H9 (cell line): ENCODE data around the gene MORN1. TPM values are rescaled to one million over a fixed set of nuclear protein-coding genes. Genes with fewer than 3 reads are reported as not detected.

Source experiments
- DNase-seq: peaks from one replicate; pipeline ENCODE4 v3.0.0-alpha.2; 2017
- H2AFZ ChIP-seq: one replicate; pipeline ENCODE4 v1.6.1; 2013; ENCODE audit warnings: mild to moderate bottlenecking, low read length, control low read depth, moderate library complexity
- H2AK5ac ChIP-seq: 2 replicates; pipeline ENCODE4 v1.6.1; 2013; ENCODE audit warnings: low read length, control low read depth, mixed read lengths; ENCODE audit not compliant: insufficient read length
- H2BK120ac ChIP-seq: one replicate; pipeline ENCODE4 v1.6.1; 2013; ENCODE audit warnings: low read depth, mild to moderate bottlenecking, low read length, control low read depth, inconsistent platforms; ENCODE audit not compliant: poor library complexity, severe bottlenecking
- H2BK12ac ChIP-seq: 2 replicates; pipeline ENCODE4 v1.6.1; 2013; ENCODE audit warnings: low read length, control low read depth, mixed read lengths, low read depth; ENCODE audit not compliant: insufficient read length
- H2BK15ac ChIP-seq: 2 replicates; pipeline ENCODE4 v1.6.1; 2013; ENCODE audit warnings: low read depth, low read length, control low read depth
- H2BK20ac ChIP-seq: one replicate; pipeline ENCODE4 v1.6.1; 2013; ENCODE audit warnings: low read depth, mild to moderate bottlenecking, low read length, control low read depth, inconsistent platforms; ENCODE audit not compliant: poor library complexity, severe bottlenecking
- H2BK5ac ChIP-seq: 2 replicates; pipeline ENCODE4 v1.6.1; 2013; ENCODE audit warnings: low read length, control low read depth, mixed read lengths; ENCODE audit not compliant: insufficient read length
- H3K14ac ChIP-seq: 2 replicates; pipeline ENCODE4 v1.6.1; 2013; ENCODE audit warnings: low read length, control low read depth; ENCODE audit not compliant: insufficient read depth
- H3K18ac ChIP-seq: 2 replicates; pipeline ENCODE4 v1.6.1; 2013; ENCODE audit warnings: low read depth, mild to moderate bottlenecking, mixed read lengths, low read length, control low read depth; ENCODE audit not compliant: insufficient read length
- H3K23ac ChIP-seq: 2 replicates; pipeline ENCODE4 v1.6.1; 2013; ENCODE audit warnings: low read length, control low read depth, mixed read lengths, low read depth; ENCODE audit not compliant: insufficient read length
- H3K23me2 ChIP-seq: 2 replicates; pipeline ENCODE4 v1.6.1; 2013; ENCODE audit warnings: low read depth, mild to moderate bottlenecking, mixed read lengths, low read length, control low read depth; ENCODE audit not compliant: insufficient read length, poor library complexity, severe bottlenecking
- H3K27ac ChIP-seq: 2 replicates; pipeline ENCODE4 v1.5.1; 2013; ENCODE audit warnings: low read length, control low read depth, mixed read lengths, low read depth; ENCODE audit not compliant: insufficient read length
- H3K27me3 ChIP-seq: 2 replicates; pipeline ENCODE4 v1.6.1; 2013; ENCODE audit warnings: low read length, control low read depth, inconsistent platforms; ENCODE audit not compliant: insufficient read depth
- H3K4ac ChIP-seq: 2 replicates; pipeline ENCODE4 v1.6.1; 2013; ENCODE audit warnings: low read depth, mild to moderate bottlenecking, control low read depth, inconsistent platforms, low read length, moderate library complexity
- H3K4me1 ChIP-seq: 2 replicates; pipeline ENCODE4 v1.6.1; 2013; ENCODE audit warnings: low read length, control low read depth, inconsistent platforms; ENCODE audit not compliant: insufficient read depth
- H3K4me2 ChIP-seq: 2 replicates; pipeline ENCODE4 v1.6.1; 2013; ENCODE audit warnings: low read length, control low read depth, mixed read lengths; ENCODE audit not compliant: insufficient read length, insufficient read depth
- H3K56ac ChIP-seq: 2 replicates; pipeline ENCODE4 v1.6.1; 2013; ENCODE audit warnings: low read depth, mild to moderate bottlenecking, mixed read lengths, low read length, control low read depth; ENCODE audit not compliant: insufficient read length
- H3K79me1 ChIP-seq: 2 replicates; pipeline ENCODE4 v1.6.1; 2013; ENCODE audit warnings: low read depth, mild to moderate bottlenecking, moderate library complexity, low read length, control low read depth, inconsistent platforms; ENCODE audit not compliant: insufficient read depth, poor library complexity, severe bottlenecking
- H3K79me2 ChIP-seq: 2 replicates; pipeline ENCODE4 v1.6.1; 2013; ENCODE audit warnings: low read length, control low read depth, inconsistent platforms; ENCODE audit not compliant: insufficient read depth
- H3K9ac ChIP-seq: 2 replicates; pipeline ENCODE4 v1.6.1; 2013; ENCODE audit warnings: low read length, control low read depth, mixed read lengths; ENCODE audit not compliant: insufficient read length; ENCODE audit errors: extremely low read depth
- H3K9me3 ChIP-seq: one replicate; pipeline ENCODE4 v1.6.1; 2013; ENCODE audit warnings: low read depth, low read length, inconsistent platforms; ENCODE audit not compliant: control insufficient read depth
- H3T11ph ChIP-seq: one replicate; pipeline ENCODE4 v1.6.1; 2013; ENCODE audit warnings: mild to moderate bottlenecking, low read length, control low read depth, inconsistent platforms
- H4K20me1 ChIP-seq: one replicate; pipeline ENCODE4 v1.6.1; 2013; ENCODE audit not compliant: control insufficient read depth, insufficient read length, insufficient read depth
- H4K5ac ChIP-seq: 2 replicates; pipeline ENCODE4 v1.6.1; 2013; ENCODE audit warnings: low read depth, mild to moderate bottlenecking, mixed read lengths, low read length, control low read depth; ENCODE audit not compliant: insufficient read length
- H4K8ac ChIP-seq: replicated peaks from 2 replicates; pipeline ENCODE4 v1.6.1; 2013; ENCODE audit warnings: low read length, control low read depth, mixed read lengths, low read depth; ENCODE audit not compliant: insufficient read length
- H4K91ac ChIP-seq: 2 replicates; pipeline ENCODE4 v1.6.1; 2013; ENCODE audit warnings: low read depth, mild to moderate bottlenecking, moderate library complexity, mixed read lengths, low read length, control low read depth; ENCODE audit not compliant: insufficient read length
- H3K27ac Mint-ChIP-seq, 3 experiments: 2 replicates in 2 of 3; 3 replicates in 1 of 3; pipeline ENCODE4 v1.8.0; 2020 to 2021; ENCODE audit warnings: mixed read lengths in 3 of 3, mild to moderate bottlenecking in 1 of 3, moderate library complexity in 1 of 3
- H3K27me3 Mint-ChIP-seq: 2 replicates; pipeline ENCODE4 v1.8.0; 2021; ENCODE audit warnings: low read depth, mild to moderate bottlenecking, moderate library complexity, mixed read lengths
- H3K36me3 Mint-ChIP-seq, 3 experiments: 2 replicates in 2 of 3; 3 replicates in 1 of 3; pipeline ENCODE4 v1.8.0; 2020 to 2021; ENCODE audit warnings: low read depth in 3 of 3, mixed read lengths in 3 of 3; ENCODE audit not compliant: insufficient read depth in 1 of 3
- H3K4me1 Mint-ChIP-seq, 2 experiments: 2 replicates each; pipeline ENCODE4 v1.8.0; 2020; ENCODE audit warnings: mixed read lengths in 2 of 2
- H3K4me3 Mint-ChIP-seq, 2 experiments: 2 replicates in 1 of 2; 3 replicates in 1 of 2; pipeline ENCODE4 v1.8.0; 2020 to 2021; ENCODE audit warnings: mild to moderate bottlenecking in 2 of 2, mixed read lengths in 2 of 2, moderate library complexity in 1 of 2
- H3K9me3 Mint-ChIP-seq, 2 experiments: 2 replicates in 1 of 2; 3 replicates in 1 of 2; pipeline ENCODE4 v1.8.0; 2020; ENCODE audit warnings: mild to moderate bottlenecking in 2 of 2, mixed read lengths in 2 of 2, moderate library complexity in 1 of 2
- CTCF ChIP-seq: fragments of 200-600 bp; sonication (generic); conservative IDR thresholded peaks from 3 replicates; pipeline ENCODE4 v1.8.0; 2021; ENCODE audit warnings: antibody characterized with exemption, mild to moderate bottlenecking
- WGBS: extraction: QIAGEN DNeasy Blood & Tissue Kit; methylation state at CpG from one replicate; pipeline ENCODE4 v1.1.7; 2013; ENCODE audit warnings: missing lambda C conversion rate, low lambda C conversion rate, mixed read lengths; ENCODE audit not compliant: insufficient read length; ENCODE audit errors: extremely low coverage; 5-methylcytosine and 5-hydroxymethylcytosine counted together
- total RNA-seq: library from RNA; stranded (reverse); gene quantifications from 2 replicates; pipeline ENCODE4 v1.2.1, GENCODE V29; 2021

Gene MORN1
- total RNA-seq, 1 experiment from 2014 or later, result 12.7 TPM

- H3K56ac ChIP-seq, result no peak overlapping the region
- H3K4ac ChIP-seq, result no peak overlapping the region
- TF ChIP-seq CTCF, result no peak
- Mint-ChIP-seq H3K4me1 (peaks cover 20 to 27% of the 10 kb centered on the region in 2 experiments), H3K36me3 (peaks cover 7 to 19% (median 17%) of the 10 kb centered on the region in 3 experiments; a peak in 6 of 7 replicates), H3K9me3 (no peaks in the 10 kb centered on the region), H3K27ac (no peak overlapping the region), H3K4me3 (peak overlapping the region; percentile 75 to 83; a peak in 4 of 5 replicates), H3K27me3 (peaks cover 13% of the 10 kb centered on the region)
- no peaks in the 10 kb centered on the region for H3K79me2 ChIP-seq
- peak overlapping the region; percentile 54 for H3K18ac ChIP-seq
- H2AK5ac ChIP-seq, result no peak overlapping the region
- H3K9me3 ChIP-seq, result no peaks in the 10 kb centered on the region
- no peak overlapping the region for H2BK120ac ChIP-seq
- no peaks in the 10 kb centered on the region for H3K79me1 ChIP-seq
- no peak overlapping the region for H2BK20ac ChIP-seq
- H4K91ac ChIP-seq, result no peak overlapping the region
- H2BK15ac ChIP-seq, result no peak overlapping the region
- H3K14ac ChIP-seq, result peak overlapping the region; percentile 83
- DNase-seq, result no peak
- no peaks in the 10 kb centered on the region for H3K4me1 ChIP-seq
- no peak overlapping the region for H2BK12ac ChIP-seq
- no peak overlapping the region for H3K27ac ChIP-seq
- WGBS, result no CpG with 5 or more reads among the region's 66 CpGs
- no peaks in the 10 kb centered on the region for H4K20me1 ChIP-seq
- H3K9ac ChIP-seq, result peak overlapping the region; percentile 57
- H3K23ac ChIP-seq, result no peak overlapping the region
- peak overlapping the region; percentile 68 for H3K4me2 ChIP-seq
- no peak overlapping the region for H4K5ac ChIP-seq
- no peaks in the 10 kb centered on the region for H3K27me3 ChIP-seq
- H3K23me2 ChIP-seq, result peaks cover 15% of the 10 kb centered on the region
- H2BK5ac ChIP-seq, result no peak overlapping the region
- no peak overlapping the region for H2AFZ ChIP-seq
- no peak overlapping the region for H3T11ph ChIP-seq
- H4K8ac ChIP-seq, result no peak overlapping the region
Observed at GRCh38 chr1:2412773-2413494, 21.6 kb upstream of the MORN1 start.
